DND-41 (cell line): Measurements from ENCODE around the gene PBX3.

ENCODE experiments used
- ATAC-seq: fragments of 200-7000 bp; cut with Tn5 transposase; 3 replicates; pipeline ENCODE4 v1.9.1; 2021; ENCODE audit warnings: low read depth; ENCODE audit not compliant: insufficient read depth
- DNase-seq: peaks from one replicate; pipeline ENCODE4 v3.0.0-alpha.2; 2020
- H2AFZ ChIP-seq: 2 replicates; pipeline ENCODE4 v1.6.0; 2012; ENCODE audit warnings: low read depth, low read length
- H3K27ac ChIP-seq: 2 replicates; pipeline ENCODE4 v1.5.1; 2012; ENCODE audit warnings: low read length, inconsistent platforms
- H3K27me3 ChIP-seq: fragments of 200-600 bp; sonication (generic); 2 replicates; pipeline ENCODE4 v1.6.0; 2012; ENCODE audit warnings: low read length, mild to moderate bottlenecking, inconsistent platforms; ENCODE audit not compliant: insufficient read depth, poor library complexity
- H3K36me3 ChIP-seq: 2 replicates; pipeline ENCODE4 v1.5.1; 2012; ENCODE audit warnings: low read length, inconsistent platforms; ENCODE audit not compliant: insufficient read depth
- H3K4me1 ChIP-seq: 2 replicates; pipeline ENCODE4 v1.5.1; 2012; ENCODE audit warnings: mild to moderate bottlenecking, low read length; ENCODE audit not compliant: insufficient read depth
- H3K4me2 ChIP-seq: 2 replicates; pipeline ENCODE4 v1.6.0; 2012; ENCODE audit warnings: mild to moderate bottlenecking, moderate library complexity, low read length, inconsistent platforms; ENCODE audit not compliant: insufficient read depth
- H3K4me3 ChIP-seq, 2 experiments: fragments of 200-600 bp in 1 of 2; shearing (Covaris generic) in 1 of 2; 2 replicates each; pipeline ENCODE4 v1.5.1; 2012 to 2016; ENCODE audit warnings: inconsistent platforms in 2 of 2, low read length in 2 of 2, mild to moderate bottlenecking in 2 of 2, low read depth in 1 of 2, moderate library complexity in 1 of 2
- H3K79me2 ChIP-seq: 2 replicates; pipeline ENCODE4 v1.6.0; 2012; ENCODE audit warnings: low read length, inconsistent platforms; ENCODE audit not compliant: insufficient read depth
- H3K9ac ChIP-seq: 2 replicates; pipeline ENCODE4 v1.6.0; 2012; ENCODE audit warnings: low read depth, mild to moderate bottlenecking, inconsistent platforms, low read length, moderate library complexity
- H3K9me3 ChIP-seq: 2 replicates; pipeline ENCODE4 v1.5.1; 2012; ENCODE audit warnings: low read length, moderate library complexity, mild to moderate bottlenecking, inconsistent platforms; ENCODE audit not compliant: insufficient read depth, severe bottlenecking
- H4K20me1 ChIP-seq: 2 replicates; pipeline ENCODE4 v1.6.0; 2012; ENCODE audit warnings: low read length; ENCODE audit not compliant: insufficient read depth
- CTCF ChIP-seq: IDR thresholded peaks from 2 replicates; pipeline ENCODE4 v1.5.1; 2012; ENCODE audit warnings: borderline replicate concordance, low read length, moderate library complexity, mild to moderate bottlenecking; ENCODE audit not compliant: poor library complexity, severe bottlenecking; ENCODE audit errors: extremely low read depth
- EZH2 ChIP-seq: IDR thresholded peaks from 3 replicates; pipeline ENCODE4 v1.6.1; 2012; ENCODE audit warnings: borderline replicate concordance, low read depth, mild to moderate bottlenecking, moderate library complexity, low read length, inconsistent platforms; ENCODE audit not compliant: severe bottlenecking

PBX3 gene

GRCh38 chr9:125994066-125994943 lies 247.1 kb downstream of the PBX3 start:
- no peak overlapping the region for H3K4me2 ChIP-seq
- no peaks in the 10 kb centered on the region for H4K20me1 ChIP-seq
- H3K9ac ChIP-seq: no peak overlapping the region
- no peaks in the 10 kb centered on the region for H3K79me2 ChIP-seq
- no peak overlapping the region for H3K4me3 ChIP-seq
- H2AFZ ChIP-seq: no peak overlapping the region
- no peak overlapping the region for H3K27ac ChIP-seq
- no peaks in the 10 kb centered on the region for H3K27me3 ChIP-seq
- TF ChIP-seq CTCF: no peak
- TF ChIP-seq EZH2: no peak
- DNase-seq: no peak
- H3K9me3 ChIP-seq: no peaks in the 10 kb centered on the region
- no peaks in the 10 kb centered on the region for H3K36me3 ChIP-seq
- no peaks in the 10 kb centered on the region for H3K4me1 ChIP-seq
- no peak for ATAC-seq

- H4K20me1 ChIP-seq: no peaks in the 10 kb centered on the region
- H3K79me2 ChIP-seq: no peaks in the 10 kb centered on the region
- no peak overlapping the region for H2AFZ ChIP-seq
- H3K4me3 ChIP-seq: no peak overlapping the region
- no peak overlapping the region for H3K4me2 ChIP-seq
- no peak for DNase-seq
- H3K27ac ChIP-seq: no peak overlapping the region
- H3K36me3 ChIP-seq: no peaks in the 10 kb centered on the region
- no peaks in the 10 kb centered on the region for H3K4me1 ChIP-seq
- H3K9ac ChIP-seq: no peak overlapping the region
- H3K27me3 ChIP-seq: no peaks in the 10 kb centered on the region
- H3K9me3 ChIP-seq: no peaks in the 10 kb centered on the region
- no peak for TF ChIP-seq CTCF
- no peak for TF ChIP-seq EZH2
- ATAC-seq: no peak
Measured at GRCh38 chr9:125995006-125995405, 247.8 kb downstream of the PBX3 start.

GRCh38 chr9:125995706-125996105 lies 248.5 kb downstream of the PBX3 start:
- Histone ChIP-seq H3K27me3 (no peaks in the 10 kb centered on the region), H2AFZ (no peak overlapping the region), H3K4me2 (no peak overlapping the region), H3K4me1 (no peaks in the 10 kb centered on the region), H4K20me1 (no peaks in the 10 kb centered on the region), H3K36me3 (no peaks in the 10 kb centered on the region), H3K27ac (no peak overlapping the region), H3K9ac (no peak overlapping the region), H3K9me3 (no peaks in the 10 kb centered on the region), H3K79me2 (no peaks in the 10 kb centered on the region), H3K4me3 (no peak overlapping the region)
- no peak for DNase-seq
- no peak for ATAC-seq
- TF ChIP-seq EZH2: no peak
- no peak for TF ChIP-seq CTCF
